GDM1 (cell line): ENCODE measurements around the gene RTCA.
"Not testable (repeated sequence)": the region's sequence is repeated elsewhere in the genome, so short reads cannot be mapped to it uniquely, and the experiment has no call there.

Source experiments
- DNase-seq: peaks from one replicate; lab custom pipeline; 2025; lab: John Stamatoyannopoulos, UW

The RTCA gene

DNA sequence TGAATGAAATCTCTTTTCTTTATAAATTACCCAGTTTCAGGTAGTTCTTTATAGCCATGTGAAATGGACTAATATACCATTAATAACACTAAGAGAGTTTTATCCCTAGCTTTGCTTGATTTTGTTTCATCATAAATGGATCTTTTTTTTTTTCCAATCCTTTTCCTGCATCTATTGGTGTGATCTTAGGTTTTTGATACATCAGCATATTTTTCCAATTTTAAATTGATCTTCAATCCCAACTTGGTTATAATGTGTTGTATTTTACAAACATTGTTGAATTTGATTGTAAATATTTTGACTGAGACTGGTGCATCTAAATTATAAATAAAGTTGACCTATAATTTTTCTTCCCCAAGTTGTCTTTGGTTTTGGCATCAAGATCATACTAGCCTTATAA, 4.3 kb upstream of the RTCA start:
- DNase-seq: no peak

DNA sequence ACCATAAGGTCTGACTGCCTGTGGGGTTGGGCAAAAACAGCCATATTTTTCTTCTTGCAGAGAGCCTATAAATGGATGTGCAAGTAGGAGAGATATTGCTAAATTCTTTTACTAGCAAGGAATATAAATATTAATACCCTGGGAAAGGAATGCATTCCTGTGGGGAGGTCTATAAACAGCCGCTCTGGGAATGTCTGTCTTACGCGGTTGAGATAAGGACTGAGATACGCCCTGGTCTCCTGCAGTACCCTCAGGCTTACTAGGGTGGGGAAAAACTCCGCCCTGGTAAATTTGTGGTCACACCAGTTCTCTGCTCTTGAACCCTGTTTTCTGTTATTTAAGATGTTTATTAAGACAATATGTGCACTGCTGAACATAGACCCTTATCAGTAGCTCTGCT, 1.9 kb upstream of the RTCA start:
- not testable (repeated sequence) for DNase-seq

DNA sequence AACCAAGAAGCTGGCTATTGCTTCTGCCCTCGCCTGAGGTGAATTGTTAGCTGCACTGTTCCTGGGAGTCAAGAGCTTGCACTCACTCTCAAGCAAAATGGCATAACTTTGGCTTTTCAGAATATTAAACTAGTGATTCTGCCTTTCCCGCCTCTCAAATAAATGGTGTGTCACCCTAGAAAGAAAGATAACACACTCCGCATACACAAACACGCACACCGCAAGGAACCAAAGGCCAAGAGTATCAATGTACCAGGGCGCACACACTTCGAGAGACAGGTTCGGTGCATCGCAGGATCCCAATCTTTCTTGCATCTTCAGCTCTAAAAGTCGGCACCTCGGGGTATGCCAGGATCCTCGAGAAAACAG, 470 bp upstream of the RTCA start:
- no peak for DNase-seq

DNA sequence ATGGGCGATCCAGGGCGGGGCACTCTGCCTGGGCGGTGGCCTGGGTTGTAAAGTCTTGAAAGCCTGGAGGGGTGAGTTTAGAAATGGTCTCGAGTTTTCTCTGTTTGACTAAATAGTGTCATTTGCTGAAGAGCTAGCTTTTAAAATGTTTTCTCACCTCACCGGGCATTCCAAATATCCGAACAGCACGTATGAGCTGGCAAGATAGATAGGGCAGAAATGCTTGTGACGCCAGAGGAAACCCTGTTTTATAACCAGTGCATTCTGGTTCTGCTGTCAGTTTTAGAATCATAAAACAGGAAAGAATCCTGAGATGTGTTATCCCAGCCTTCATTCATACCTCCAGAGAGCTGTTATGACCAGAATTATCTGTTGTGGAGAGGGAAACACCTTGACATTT, 725 bp downstream of the RTCA start:
- no peak for DNase-seq

DNA sequence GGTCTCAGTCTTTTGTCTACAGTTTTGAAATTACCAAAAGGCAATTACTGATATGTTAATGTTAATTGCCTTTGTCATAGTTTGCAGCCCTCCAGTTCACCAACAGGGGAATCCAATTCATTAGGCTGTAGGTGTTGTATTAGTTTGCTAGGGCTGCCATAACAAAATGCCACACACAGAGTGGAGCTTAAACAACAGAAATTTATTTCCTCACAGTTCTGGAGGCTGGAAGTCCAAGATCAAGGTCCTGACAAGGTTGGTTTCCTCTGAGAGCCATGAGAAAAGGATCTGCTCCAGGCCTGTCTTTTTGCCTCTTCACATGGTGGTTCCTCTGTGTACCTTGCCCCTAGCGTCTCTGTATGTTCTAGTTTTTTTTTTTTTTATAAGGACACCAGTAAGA, 1.3 kb downstream of the RTCA start:
- no peak for DNase-seq

DNA sequence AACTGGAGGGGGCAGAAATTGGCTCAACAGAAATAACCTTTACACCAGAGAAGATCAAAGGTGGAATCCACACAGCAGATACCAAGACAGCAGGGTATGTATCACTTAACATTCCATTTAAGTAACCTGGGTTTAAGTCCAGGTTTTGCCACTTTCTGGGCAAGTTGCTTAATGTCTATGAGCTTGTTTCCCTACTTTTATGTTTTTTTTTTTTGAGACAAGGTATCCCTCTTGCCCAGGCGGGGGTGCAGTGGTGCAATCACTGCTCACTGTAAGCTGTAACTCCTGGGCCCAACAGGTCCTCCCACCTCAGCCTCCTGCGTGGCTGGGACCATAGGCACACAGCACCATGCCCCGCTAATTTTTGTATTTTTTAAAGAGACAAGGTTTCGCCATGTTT, 2.2 kb downstream of the RTCA start:
- DNase-seq: no peak

DNA sequence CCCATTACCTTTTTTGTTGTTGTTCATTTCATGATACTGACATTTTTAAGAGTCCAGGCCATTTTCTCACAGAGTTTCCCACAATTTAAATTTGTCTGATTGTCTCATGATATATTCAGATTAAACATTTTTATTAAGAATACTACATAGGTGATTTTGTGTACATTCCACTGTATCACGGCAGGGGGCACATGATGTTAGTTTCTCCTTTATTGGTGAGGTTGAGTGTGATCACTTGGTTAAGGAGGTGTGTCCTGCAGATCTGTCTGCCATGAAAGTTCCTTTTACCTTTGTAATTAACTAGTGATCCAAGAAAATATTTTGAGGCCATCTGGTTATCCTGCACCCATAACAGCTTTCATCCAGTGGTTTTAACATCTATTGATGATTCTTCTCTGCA, 11.8 kb downstream of the RTCA start:
- no peak for DNase-seq

DNA sequence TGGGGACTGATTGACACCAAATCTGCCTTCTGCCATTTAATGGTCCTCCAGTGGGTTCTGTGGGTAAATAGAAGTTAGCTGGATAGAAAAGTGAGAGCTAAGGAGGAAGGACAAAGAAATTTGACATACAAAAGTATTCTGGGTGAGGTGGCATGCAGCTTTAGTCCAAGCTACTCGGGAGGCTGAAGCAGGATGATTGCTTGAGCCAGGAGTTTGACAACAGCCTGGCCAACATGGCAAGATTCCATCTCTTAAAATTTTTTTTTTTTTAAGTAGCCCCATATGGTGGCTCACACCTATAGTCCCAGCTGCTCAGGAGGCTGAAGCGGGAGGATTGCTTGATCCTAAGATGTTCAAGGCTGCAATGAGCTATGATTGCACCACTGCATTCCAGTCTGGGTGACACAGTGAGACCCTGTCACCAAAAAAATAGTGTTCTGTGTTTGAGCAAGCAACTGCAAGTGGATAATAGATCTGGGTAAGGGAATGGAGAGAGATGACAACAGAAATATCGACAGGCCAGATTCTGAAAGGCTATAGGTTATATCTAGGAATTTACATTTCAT, 13.4 kb downstream of the RTCA start:
- DNase-seq: no peak

DNA sequence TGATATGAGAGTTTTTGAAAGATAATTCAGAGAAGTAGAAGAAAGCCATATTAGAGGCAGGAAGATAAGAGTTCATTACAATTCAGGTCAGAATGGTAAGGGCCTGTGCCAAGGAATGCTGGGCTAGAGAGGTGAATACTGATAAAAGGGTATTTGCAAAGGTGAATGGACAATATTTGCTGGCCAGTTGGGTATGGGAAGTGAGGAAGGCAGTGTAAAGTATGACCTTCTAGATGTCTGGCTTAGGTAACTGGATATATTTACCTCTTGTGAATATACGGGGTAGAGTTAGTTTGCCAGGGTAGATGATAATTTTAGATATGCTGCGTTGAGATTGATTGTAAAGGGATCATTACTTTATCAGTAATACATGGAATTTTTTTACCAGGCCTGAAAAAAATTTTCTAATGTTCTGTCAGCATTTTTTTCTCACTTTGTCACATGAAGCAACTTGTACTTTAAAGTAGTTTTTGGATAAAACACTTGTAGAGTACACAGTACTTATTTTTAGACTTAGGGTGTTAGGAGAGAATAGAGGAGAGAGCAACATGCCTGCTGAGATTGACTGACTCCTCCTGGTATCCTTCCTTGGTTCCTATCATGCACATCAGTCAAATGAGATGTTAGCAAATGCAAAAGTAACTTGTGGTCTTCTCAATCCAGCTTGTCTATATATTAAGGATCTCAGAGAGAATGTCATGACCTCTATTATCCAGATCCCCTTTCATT, 14.1 kb downstream of the RTCA start:
- no peak for DNase-seq

DNA sequence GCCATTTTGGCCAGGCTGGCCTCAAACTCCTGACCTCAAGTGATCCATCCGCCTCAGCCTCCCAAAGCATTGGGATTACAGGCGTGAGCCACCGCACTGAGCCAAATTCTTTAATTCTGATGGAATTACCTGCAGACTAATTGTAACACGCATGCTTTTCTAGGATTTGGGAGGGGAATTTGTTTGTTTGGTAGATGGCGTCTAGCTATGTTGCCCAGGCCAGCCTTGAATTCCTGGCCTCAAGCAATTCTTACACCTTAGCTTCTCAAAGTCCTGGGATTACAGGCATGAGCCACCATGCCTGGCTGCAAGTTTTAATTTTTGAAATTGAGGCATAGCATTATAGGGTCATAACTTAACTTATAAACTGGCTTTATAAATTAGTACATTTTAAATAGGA, 18.6 kb downstream of the RTCA start:
- no peak for DNase-seq

DNA sequence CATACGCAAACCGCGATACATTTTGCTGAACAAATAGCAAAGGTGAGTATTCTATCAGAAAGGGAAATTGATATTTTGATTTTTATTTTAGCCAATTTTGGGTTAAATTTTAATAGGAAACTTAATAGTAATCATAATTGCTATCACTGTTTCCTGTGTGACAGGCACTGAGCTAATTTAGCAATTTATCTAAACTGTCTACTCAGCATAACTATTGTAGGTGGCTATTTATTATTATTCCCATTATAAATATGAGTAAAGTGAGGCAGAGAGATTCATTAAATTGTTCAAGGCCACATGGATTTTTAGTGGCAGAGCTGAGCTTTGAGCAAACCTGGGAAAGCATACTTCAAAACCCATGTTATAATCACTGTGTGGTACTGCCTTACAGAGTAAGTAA, 21.1 kb downstream of the RTCA start:
- DNase-seq: no peak

DNA sequence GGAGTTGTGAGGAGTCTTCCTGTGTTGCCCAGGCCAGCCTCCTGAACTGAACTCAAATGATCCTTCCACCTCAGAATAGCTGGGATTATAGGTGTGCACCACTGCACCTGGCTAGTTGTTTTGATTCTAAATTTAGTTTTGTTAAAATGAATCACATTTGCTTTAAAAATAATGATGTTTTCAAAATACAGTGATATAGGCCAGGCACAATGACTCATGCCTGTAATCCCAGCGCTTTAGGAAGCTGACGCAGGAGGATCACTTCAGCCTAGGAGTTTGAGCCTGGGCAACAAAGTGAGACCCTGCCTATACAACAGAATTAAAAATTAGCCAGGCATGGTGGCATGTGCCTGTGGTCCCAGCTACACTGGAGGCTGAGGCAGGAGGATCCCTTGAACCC, 24.3 kb downstream of the RTCA start:
- DNase-seq: no peak

DNA sequence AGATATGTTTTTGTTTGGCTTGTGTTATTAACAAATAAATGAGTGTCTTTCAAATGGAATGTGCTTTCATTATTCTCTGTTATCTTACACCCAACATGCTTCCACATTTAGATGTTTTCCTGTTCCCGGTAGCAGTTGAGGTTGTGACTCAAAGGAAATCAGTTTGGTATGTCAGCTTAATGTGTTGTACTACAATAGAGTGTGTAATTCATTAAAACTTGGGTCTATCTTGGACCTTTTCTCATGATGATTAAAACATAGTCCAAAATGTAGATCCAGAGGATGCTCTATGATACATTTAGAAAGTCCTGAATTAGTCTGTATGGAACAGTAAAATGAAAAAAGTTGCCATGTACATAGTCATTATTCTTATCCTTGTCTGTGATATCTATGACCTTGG, 26.7 kb downstream of the RTCA start:
- peak; percentile 45 for DNase-seq

DNA sequence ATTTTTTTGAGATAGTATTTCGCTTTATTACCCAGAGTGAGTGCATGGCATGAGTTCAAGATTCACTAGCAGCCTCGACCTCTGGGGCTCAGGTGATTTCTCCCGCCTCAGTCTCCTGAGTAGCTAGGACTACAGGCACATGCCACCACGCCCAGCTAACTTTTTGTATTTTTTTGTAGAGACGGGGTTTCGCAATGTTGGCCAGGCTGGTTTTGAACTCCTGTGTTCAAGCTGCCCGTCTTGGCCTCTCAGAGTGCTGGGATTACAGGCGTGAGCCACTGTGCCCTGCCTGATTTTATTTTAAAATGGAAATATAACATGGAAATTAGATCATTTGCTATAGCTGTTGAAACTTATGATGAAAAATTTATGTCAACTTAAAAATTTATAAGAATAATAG, 30.1 kb downstream of the RTCA start:
- DNase-seq: no peak

DNA sequence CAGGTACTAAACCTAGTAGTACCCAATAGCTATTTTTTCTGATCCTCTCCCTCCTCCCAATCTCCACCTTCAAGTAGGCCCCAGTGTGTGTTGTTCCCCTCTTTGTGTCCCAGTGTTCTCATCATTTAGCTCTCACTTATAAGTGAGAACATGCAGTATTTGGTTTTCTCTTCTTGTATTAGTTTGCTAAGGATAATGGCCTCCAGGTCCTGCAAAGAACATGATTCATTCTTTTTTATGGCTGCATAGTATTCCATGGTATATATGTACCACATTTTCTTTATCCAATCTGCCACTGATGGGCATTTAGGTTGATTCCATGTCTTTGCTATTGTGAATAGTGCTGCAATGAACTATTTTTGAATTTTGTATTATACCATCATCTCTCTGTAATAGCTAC, 31.0 kb downstream of the RTCA start:
- not testable (repeated sequence) for DNase-seq

DNA sequence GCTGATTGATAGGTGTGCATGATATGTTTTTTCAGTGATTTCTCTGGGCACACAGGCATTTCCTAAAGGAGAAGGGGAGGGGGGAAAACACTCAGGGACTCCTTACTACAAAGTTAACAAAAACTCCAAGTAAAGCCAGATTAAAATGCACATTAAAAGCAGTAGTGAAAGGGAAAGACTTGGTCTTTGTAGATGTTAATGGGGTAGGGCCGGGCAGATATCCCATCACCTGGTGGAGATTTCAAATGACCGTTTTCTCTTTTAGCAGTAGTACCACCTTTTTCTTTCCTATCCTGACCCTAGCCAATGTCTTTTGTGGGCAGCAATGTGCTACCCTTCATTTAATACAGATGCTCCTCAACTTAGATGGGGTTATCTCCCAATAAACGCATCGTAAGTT, 32.5 kb downstream of the RTCA start:
- no peak for DNase-seq

DNA sequence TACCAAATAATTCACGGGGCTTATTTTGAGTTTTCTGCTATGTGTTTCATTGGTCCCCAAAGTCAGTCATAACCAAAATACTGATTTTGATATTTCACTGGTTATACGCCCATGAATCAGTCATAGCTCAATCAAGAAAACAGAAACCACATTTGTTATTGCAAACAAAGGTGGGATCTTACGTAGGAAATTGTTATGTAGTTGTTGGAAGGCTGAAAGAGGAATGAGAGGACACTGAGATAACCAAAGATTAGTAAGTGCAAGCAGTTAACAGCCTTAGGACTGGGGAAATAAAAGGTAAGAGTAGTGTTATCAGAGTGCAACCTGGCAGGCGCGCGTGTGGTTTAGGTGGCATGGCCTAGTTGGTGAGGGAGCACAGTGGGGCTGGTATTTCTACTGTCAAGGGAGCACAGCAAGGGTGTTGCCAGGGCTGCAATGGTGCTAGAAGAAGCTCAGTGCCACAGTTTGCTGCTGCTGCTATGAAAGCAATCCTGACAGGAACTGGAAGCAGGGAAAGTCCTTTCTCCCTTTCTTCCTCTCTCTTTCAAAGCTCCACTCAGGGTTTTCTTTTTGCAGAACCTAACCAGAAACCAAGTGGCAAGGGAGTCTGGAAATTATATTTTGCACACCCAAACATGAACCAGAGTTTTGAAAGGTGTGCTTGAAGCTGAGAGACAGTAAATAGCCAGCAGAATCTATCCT, 33.7 kb downstream of the RTCA start:
- DNase-seq: no peak

DNA sequence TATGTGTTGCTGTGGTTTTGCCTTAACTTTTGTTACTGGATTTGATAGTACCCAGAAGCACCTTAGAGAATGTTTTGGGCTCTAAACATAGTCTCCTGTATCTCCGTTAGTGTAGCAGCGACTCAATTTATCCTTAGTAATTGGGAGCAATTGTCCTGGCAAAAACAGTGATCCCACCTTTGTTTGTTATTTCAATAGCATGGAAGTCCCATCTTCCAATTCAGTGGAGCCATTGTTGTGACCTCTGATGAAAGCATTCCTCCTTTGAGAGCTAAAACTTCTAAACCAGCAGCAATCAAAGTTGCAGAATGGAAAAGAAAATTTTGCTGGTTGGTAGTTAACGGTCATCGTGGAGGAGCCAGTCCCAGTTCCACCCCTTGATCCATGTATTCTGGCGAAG, 34.7 kb downstream of the RTCA start:
- no peak for DNase-seq

DNA sequence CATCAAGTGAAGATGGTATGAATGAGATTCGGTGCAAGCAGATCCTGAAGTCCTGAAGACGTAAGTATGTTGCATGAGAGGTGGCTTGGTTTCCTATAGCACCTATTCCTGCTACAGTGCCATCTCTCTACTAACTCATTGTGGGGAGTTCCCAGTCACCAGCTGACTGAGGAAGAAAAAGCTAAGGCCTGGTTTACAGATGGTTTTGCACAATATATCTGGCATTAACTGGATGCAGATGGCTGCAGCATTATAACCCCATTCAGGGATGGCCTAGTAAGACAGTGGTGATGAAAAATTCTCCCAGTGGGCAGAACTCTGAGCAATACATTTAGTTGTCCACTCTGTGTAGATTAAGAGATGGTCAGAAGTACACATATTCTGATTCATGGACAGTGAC, 36.7 kb downstream of the RTCA start:
- DNase-seq: no peak

DNA sequence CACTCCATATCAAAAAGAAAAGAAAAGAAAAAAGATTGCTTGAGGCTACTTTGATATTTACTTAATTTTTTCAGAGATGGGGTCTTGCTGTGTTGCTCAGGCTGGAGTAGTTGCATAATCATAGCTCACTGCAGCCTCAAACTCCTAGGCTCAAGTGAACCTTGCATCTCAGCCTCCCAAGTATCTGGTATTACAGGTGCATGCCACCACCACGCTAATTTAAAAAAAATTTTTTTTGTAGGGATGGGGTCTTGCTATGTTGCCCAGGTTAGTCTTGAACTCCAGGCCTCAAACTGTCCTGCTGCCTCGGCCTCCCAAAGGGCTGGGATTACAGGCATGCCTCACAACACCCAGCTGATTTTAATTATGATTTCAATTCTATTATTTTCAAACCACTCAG, 38.2 kb downstream of the RTCA start:
- no peak for DNase-seq

DNA sequence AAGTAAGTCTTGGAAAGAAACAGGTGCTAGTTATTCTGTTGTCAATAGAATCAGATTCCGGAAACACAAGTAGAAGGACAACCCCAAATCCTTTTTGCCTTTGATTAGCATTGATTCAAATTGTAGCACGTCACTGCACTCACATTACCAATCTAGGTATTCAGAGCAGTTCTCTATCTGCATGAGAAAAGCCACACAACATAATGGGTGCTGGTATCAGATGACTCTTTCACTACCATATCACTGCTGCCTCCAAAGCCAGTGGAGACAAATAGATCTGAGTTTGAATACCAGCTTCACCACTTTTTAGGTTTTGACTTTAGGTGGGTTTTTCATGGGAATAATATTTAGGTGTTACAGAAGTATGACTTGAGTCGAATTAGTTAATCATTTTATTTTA, 38.9 kb downstream of the RTCA start:
- DNase-seq: no peak

DNA sequence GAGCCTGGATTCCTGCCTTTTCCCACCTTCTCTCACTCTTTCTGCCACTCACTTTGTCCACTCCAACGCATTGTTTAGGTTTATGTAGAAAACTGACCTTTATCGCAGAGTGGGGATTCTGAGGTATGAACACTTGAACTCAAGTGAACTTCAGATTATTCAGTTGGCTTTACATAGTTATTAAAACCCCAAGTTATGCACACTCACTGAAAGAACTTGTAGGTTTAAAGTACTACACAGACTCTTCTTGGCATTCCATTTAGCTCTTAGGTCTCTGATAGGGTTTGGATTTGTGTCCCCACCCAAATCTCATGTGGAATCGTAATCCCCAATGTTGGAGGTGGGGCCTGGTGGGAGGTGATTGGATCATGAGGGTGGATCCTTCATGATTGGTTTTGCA, 39.9 kb downstream of the RTCA start:
- no peak for DNase-seq

DNA sequence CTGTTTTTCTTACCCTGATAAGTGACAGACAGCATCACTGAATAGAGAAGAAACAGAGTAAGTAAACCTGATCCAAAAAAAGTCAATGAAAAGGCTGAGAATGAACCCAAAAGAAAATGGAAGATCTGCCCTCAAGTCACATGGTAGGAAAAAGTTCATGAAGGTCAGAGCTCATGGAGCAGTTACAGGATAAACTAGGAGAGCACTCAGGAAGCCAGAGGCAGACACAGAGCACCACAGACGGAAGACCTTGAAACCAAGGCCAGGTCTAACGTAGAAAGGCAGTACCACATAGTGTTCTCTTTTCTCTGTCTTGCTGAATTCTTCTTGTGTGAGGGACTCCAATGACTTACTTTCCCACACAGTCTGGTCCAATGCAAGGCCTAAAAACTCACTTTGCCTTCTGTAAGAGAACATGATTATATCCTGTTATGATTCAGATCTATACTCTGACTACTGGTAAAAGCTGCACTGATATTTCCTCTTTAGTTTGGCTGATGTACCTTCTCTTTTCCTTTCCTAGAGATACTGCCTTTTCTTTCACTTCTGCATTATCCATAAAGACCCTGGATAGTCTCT, 40.8 kb downstream of the RTCA start:
- DNase-seq: no peak
